Right lobe of liver (tissue), 4 donors: ENCODE data around the gene HOXA3.

Source experiments
- CTCF ChIP-seq, 4 donors: fragments of 200-600 bp in 3 of 4; fragments of 450-650 bp in 1 of 4; IDR thresholded peaks; one replicate each; pipeline versions ENCODE4 v1.5.1 to v1.8.0; 2016 to 2022; ENCODE audit warnings: antibody characterized with exemption in 4 of 4, mild to moderate bottlenecking in 2 of 4
- POLR2A ChIP-seq: fragments of 450-650 bp; IDR thresholded peaks from one replicate; pipeline ENCODE4 v1.6.1; 2017; ENCODE audit warnings: antibody characterized with exemption, mild to moderate bottlenecking
- donor health status: DM: no; HTN: no; CAD: no.
- donor health status: DM: no; HTN: no; CAD: no.
- donor health status: DM: no; HTN: yes; CAD: no.

GRCh38 chr7:27118580-27118979, 33.8 kb downstream of the HOXA3 start:
- TF ChIP-seq CTCF (IDR thresholded peaks at IDR 0.05) (no peak), POLR2A (no peak)
